Osteoblast (primary cell): Measurements from ENCODE around the gene CRABP2. TPM values are rescaled to one million over a fixed set of nuclear protein-coding genes. Genes with fewer than 3 reads are reported as not detected.

Source experiments
- DNase-seq: peaks from one replicate; pipeline ENCODE4 v3.0.0; 2011; ENCODE audit warnings: low spot score, mixed read lengths; ENCODE audit not compliant: insufficient read length; ENCODE audit errors: missing footprints
- H2AFZ ChIP-seq: 2 replicates; pipeline ENCODE4 v1.6.0; 2011; ENCODE audit warnings: mild to moderate bottlenecking, low read length
- H3K27ac ChIP-seq: 2 replicates; pipeline ENCODE4 v1.5.1; 2011; ENCODE audit warnings: mild to moderate bottlenecking, low read depth, low read length, moderate library complexity
- H3K27me3 ChIP-seq: 2 replicates; pipeline ENCODE4 v1.6.0; 2012; ENCODE audit warnings: mild to moderate bottlenecking, control low read depth, inconsistent platforms, low read length, moderate library complexity; ENCODE audit not compliant: insufficient read depth
- H3K36me3 ChIP-seq: 2 replicates; pipeline ENCODE4 v1.5.1; 2011; ENCODE audit warnings: mild to moderate bottlenecking, low read length, control low read depth, moderate library complexity; ENCODE audit not compliant: insufficient read depth
- H3K4me1 ChIP-seq: 2 replicates; pipeline ENCODE4 v1.5.1; 2011; ENCODE audit warnings: mild to moderate bottlenecking, low read length, control low read depth, moderate library complexity; ENCODE audit not compliant: insufficient read depth
- H3K4me2 ChIP-seq: 2 replicates; pipeline ENCODE4 v1.6.0; 2011; ENCODE audit warnings: mild to moderate bottlenecking, low read length; ENCODE audit not compliant: insufficient read depth
- H3K4me3 ChIP-seq: fragments of 200-600 bp; sonication (generic); 3 replicates; pipeline ENCODE4 v1.5.1; 2012; ENCODE audit warnings: mild to moderate bottlenecking, low read length, inconsistent platforms; ENCODE audit not compliant: insufficient read depth
- H3K79me2 ChIP-seq: 2 replicates; pipeline ENCODE4 v1.6.0; 2012; ENCODE audit warnings: mild to moderate bottlenecking, low read length, control low read depth, inconsistent platforms; ENCODE audit not compliant: insufficient read depth
- H3K9me3 ChIP-seq: 2 replicates; pipeline ENCODE4 v1.5.1; 2011; ENCODE audit warnings: low read depth, low read length, control low read depth
- H4K20me1 ChIP-seq: 2 replicates; pipeline ENCODE4 v1.6.0; 2012; ENCODE audit warnings: mild to moderate bottlenecking, low read length, control low read depth; ENCODE audit not compliant: insufficient read depth
- total RNA-seq: library from RNA; depleted of rRNA; stranded (reverse); fragments of >200 nt; gene quantifications from 2 replicates; pipeline ENCODE4 v1.2.3, GENCODE V29; 2012
- TF ChIP-seq, protein P1 (sequence below): IDR thresholded peaks from 2 replicates; pipeline ENCODE4 v1.5.1; 2011; ENCODE audit warnings: mild to moderate bottlenecking, low read depth, low read length, moderate library complexity; ENCODE audit errors: extremely low read depth

CRABP2 gene
- total RNA-seq, 1 donor = 16.6 TPM

- Histone ChIP-seq H3K79me2 (no peaks in the 10 kb centered on the region), H3K36me3 (no peaks in the 10 kb centered on the region), H3K4me3 (peak overlapping the region; percentile 66), H3K27ac (no peak overlapping the region), H3K9me3 (no peaks in the 10 kb centered on the region), H3K4me1 (peaks cover 30% of the 10 kb centered on the region), H2AFZ (peak overlapping the region; percentile 86), H3K27me3 (peaks cover 8% of the 10 kb centered on the region), H4K20me1 (no peaks in the 10 kb centered on the region), H3K4me2 (peak overlapping the region; percentile 83)
- TF ChIP-seq, protein P1, sequence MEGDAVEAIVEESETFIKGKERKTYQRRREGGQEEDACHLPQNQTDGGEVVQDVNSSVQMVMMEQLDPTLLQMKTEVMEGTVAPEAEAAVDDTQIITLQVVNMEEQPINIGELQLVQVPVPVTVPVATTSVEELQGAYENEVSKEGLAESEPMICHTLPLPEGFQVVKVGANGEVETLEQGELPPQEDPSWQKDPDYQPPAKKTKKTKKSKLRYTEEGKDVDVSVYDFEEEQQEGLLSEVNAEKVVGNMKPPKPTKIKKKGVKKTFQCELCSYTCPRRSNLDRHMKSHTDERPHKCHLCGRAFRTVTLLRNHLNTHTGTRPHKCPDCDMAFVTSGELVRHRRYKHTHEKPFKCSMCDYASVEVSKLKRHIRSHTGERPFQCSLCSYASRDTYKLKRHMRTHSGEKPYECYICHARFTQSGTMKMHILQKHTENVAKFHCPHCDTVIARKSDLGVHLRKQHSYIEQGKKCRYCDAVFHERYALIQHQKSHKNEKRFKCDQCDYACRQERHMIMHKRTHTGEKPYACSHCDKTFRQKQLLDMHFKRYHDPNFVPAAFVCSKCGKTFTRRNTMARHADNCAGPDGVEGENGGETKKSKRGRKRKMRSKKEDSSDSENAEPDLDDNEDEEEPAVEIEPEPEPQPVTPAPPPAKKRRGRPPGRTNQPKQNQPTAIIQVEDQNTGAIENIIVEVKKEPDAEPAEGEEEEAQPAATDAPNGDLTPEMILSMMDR = peak; percentile 84
- peak; percentile 97 for DNase-seq
Observed at GRCh38 chr1:156689035-156689952, 16.1 kb downstream of the CRABP2 start.

DNA sequence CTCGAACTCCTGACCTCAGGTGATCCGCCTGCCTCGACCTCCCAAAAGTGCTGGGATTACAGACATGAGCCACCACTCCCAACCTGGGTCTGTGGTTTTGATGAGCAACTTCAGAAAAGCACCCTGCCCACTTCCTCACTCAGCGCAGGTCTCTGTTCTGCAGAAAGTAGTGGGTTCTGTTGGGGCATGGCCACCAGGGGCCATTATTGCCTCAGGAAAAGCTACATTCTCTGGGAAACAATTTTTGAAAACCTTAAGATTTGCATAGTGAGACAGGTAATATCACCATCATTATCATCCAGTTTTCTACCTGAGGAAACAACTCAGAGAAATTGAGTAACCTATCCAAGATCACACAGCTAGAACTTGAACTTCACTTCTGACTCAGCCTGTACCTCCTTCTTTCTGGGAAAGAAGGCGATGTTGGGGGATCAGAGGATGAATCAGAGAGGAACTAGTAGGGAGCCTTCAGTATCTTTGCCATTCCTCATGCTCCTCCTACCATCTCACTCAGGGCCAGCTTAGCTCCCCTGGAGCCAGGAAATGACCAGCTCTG is 21.1 kb downstream of the CRABP2 start:
- Histone ChIP-seq H3K36me3 (no peaks in the 10 kb centered on the region), H3K4me3 (no peak overlapping the region), H3K9me3 (no peaks in the 10 kb centered on the region), H3K4me1 (peaks cover 13% of the 10 kb centered on the region), H3K27ac (peak overlapping the region; percentile 72), H3K4me2 (peak overlapping the region; percentile 42), H2AFZ (peak overlapping the region; percentile 63), H3K79me2 (no peaks in the 10 kb centered on the region), H4K20me1 (no peaks in the 10 kb centered on the region), H3K27me3 (peaks cover 12% of the 10 kb centered on the region)
- TF ChIP-seq, protein P1 = peak; percentile 11
- peak; percentile 93 for DNase-seq

GRCh38 chr1:156682166-156682890 is 23.1 kb downstream of the CRABP2 start:
- peaks cover 20% of the 10 kb centered on the region for H3K27me3 ChIP-seq
- H4K20me1 ChIP-seq = no peaks in the 10 kb centered on the region
- no peak overlapping the region for H3K4me2 ChIP-seq
- no peak overlapping the region for H3K27ac ChIP-seq
- H3K79me2 ChIP-seq = no peaks in the 10 kb centered on the region
- H3K9me3 ChIP-seq = no peaks in the 10 kb centered on the region
- peak; percentile 58 for DNase-seq
- no peaks in the 10 kb centered on the region for H3K36me3 ChIP-seq
- no peak overlapping the region for H2AFZ ChIP-seq
- no peak overlapping the region for H3K4me3 ChIP-seq
- H3K4me1 ChIP-seq = peaks cover 20% of the 10 kb centered on the region
- TF ChIP-seq, protein P1 = peak; percentile 13
